NCI-H2081 (cell line): ENCODE measurements around the gene NCOA5.

ENCODE experiments used
- DNase-seq, 2 experiments: peaks; one replicate each; lab custom pipeline; 2025; lab: John Stamatoyannopoulos, UW

NCOA5 gene

GRCh38 chr20:46062621-46063020 lies 27.1 kb downstream of the NCOA5 start:
- DNase-seq: no peak

- no peak for DNase-seq
These were observed 27.6 kb downstream of the NCOA5 start for GRCh38 chr20:46062151-46062550.

- DNase-seq: no peak
These were observed 28.8 kb downstream of the NCOA5 start for GRCh38 chr20:46060975-46061374.

GRCh38 chr20:46060301-46060881 lies 29.4 kb downstream of the NCOA5 start:
- DNase-seq: peak; percentile 77 to 93

GRCh38 chr20:46058599-46059281 lies 31.0 kb downstream of the NCOA5 start:
- no peak for DNase-seq

GRCh38 chr20:46057856-46058598 lies 31.7 kb downstream of the NCOA5 start:
- DNase-seq: no peak

GRCh38 chr20:46056970-46057855 lies 32.5 kb downstream of the NCOA5 start:
- no peak for DNase-seq

- no peak for DNase-seq
These were observed 33.5 kb downstream of the NCOA5 start for GRCh38 chr20:46056027-46056833.

- no peak for DNase-seq
These were observed 34.5 kb downstream of the NCOA5 start for GRCh38 chr20:46055269-46055668.

- no peak for DNase-seq
These were observed 35.2 kb downstream of the NCOA5 start for GRCh38 chr20:46054606-46055005.

- DNase-seq: no peak
These were observed 36.3 kb downstream of the NCOA5 start for GRCh38 chr20:46053416-46053815.

GRCh38 chr20:46051556-46052308 lies 38.0 kb downstream of the NCOA5 start:
- peak; percentile 54 to 82 for DNase-seq

- DNase-seq: no peak
These were observed 38.9 kb downstream of the NCOA5 start for GRCh38 chr20:46050885-46051284.

- no peak for DNase-seq
These were observed 39.3 kb downstream of the NCOA5 start for GRCh38 chr20:46050444-46050843.

GRCh38 chr20:46049815-46050214 lies 39.9 kb downstream of the NCOA5 start:
- DNase-seq: no peak

GRCh38 chr20:46049190-46049589 lies 40.6 kb downstream of the NCOA5 start:
- DNase-seq: no peak

- DNase-seq: no peak
These were observed 41.9 kb downstream of the NCOA5 start for GRCh38 chr20:46047821-46048220.

GRCh38 chr20:46046588-46047310 lies 43.0 kb downstream of the NCOA5 start:
- DNase-seq: no peak

GRCh38 chr20:46044896-46045295 lies 44.9 kb downstream of the NCOA5 start:
- DNase-seq: no peak

GRCh38 chr20:46043556-46043955 lies 46.2 kb downstream of the NCOA5 start:
- no peak for DNase-seq
